ENCODE data around the gene PDCD2L.
"Not testable (repeated sequence)": the region's sequence is repeated elsewhere in the genome, so short reads cannot be mapped to it uniquely, and the experiment has no call there.

The PDCD2L gene

DNA sequence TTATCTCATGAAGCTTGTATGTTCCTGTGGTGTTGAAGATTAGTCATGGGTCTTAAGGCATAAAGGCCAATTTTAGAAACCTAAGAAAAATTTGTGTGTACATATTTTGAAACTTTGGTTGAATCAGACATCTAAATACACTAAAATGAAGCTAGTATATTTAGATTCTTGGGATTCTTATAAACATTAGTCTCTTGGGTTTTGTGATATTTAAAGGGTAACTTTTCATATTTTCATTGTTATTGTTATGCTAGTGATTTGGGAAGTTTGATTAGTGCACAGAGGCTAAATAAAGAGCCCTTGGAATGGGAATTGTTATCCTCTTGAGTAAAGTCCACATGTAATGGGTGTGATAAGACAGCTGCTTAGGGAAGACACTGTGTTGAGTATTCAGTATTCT, 48.5 kb downstream of the PDCD2L start:
- Mint-ChIP-seq H3K27me3 (no peaks in the 10 kb centered on the region), H3K4me3 (no peak overlapping the region), H3K4me1 (ENCODE audit: low read depth) (peaks cover 6% of the 10 kb centered on the region), H3K36me3 (ENCODE audit: low read depth) (peaks cover 98% of the 10 kb centered on the region), H3K9me3 (no peaks in the 10 kb centered on the region), H3K27ac (no peak overlapping the region)
- intact Hi-C loops (cut with micrococcal nuclease) = no loop called here

DNA sequence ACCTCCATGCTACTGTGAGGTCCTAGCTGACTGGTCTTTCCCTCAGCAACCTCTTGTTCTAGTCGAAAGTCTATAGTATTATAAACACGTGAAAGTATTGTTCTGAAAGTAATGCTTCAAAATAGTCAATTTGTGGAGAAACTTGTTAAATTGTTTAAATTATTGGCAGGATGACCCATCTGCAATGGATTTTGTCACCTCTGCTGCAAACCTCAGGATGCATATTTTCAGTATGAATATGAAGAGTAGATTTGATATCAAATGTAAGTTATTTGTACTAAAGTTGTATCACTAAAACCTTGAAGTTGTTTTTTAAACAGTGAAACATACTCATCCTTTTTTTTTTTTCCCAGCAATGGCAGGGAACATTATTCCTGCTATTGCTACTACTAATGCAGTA, 49.9 kb downstream of the PDCD2L start:
- H3K27ac Mint-ChIP-seq = no peak overlapping the region
- peaks cover 6% of the 10 kb centered on the region for H3K4me1 Mint-ChIP-seq (ENCODE audit: low read depth)
- H3K36me3 Mint-ChIP-seq (ENCODE audit: low read depth) = peaks cover 100% of the 10 kb centered on the region
- no peak overlapping the region for H3K4me3 Mint-ChIP-seq
- intact Hi-C loops (cut with micrococcal nuclease) = no loop called here
- no peaks in the 10 kb centered on the region for H3K9me3 Mint-ChIP-seq
- H3K27me3 Mint-ChIP-seq = no peaks in the 10 kb centered on the region

DNA sequence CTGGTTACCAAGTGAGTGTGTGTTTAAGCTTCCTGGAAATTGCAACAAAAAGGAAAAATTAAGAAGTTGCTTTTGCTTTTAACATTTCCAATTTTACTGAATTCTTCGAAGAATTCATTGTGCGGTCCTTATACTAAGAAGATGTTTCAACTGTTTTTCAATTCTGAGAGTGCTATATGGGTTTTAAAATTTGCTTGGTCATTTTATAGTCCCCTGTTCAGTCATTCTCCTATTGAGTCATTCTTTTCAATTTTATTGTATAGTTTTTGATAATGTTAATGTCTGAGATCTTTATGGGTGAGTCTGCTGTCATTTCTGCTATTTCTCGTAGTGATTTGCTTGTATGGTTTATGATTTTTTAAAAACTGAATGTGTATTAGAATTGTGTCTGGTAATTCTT, 50.5 kb downstream of the PDCD2L start:
- Mint-ChIP-seq H3K27me3 (no peaks in the 10 kb centered on the region), H3K27ac (no peak overlapping the region), H3K9me3 (no peaks in the 10 kb centered on the region), H3K36me3 (ENCODE audit: low read depth) (peaks cover 100% of the 10 kb centered on the region), H3K4me3 (no peak overlapping the region), H3K4me1 (ENCODE audit: low read depth) (peaks cover 1% of the 10 kb centered on the region)
- intact Hi-C loops (cut with micrococcal nuclease) = no loop called here

DNA sequence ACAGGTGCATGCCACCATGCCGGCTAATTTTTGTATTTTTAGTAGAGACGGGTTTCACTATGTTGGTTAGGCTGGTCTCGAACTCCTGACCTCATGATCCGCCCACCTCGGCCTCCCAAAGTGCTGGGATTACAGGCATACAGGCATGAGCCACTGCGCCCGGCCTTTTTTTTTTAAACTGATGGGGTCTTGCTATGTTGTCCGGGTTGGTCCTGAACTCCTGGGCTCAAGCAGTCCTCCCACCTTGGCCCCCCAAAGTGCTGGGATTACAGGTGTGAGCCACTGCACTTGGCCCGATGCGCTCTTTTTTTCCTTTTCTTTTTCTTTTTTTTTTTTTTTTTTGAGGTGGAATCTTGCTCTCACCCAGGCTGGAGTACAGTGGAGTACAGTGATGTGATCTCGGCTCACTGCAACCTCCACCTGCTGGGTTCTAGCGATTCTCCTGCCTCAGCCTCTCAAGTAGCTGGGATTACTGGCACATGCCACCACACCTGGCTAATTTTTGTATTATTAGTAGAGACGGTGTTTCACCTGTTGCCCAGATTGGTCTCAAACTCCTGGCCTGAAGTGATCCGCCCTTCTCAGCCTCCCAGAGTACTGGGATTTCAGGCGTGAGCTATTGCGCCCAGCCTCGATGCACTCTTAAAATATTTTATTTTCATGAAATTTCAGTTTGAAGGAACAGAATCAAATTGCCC, 51.7 kb downstream of the PDCD2L start:
- H3K27me3 Mint-ChIP-seq; H3K4me3 Mint-ChIP-seq; intact Hi-C loops (cut with micrococcal nuclease); H3K27ac Mint-ChIP-seq; H3K9me3 Mint-ChIP-seq; H3K4me1 Mint-ChIP-seq (ENCODE audit: low read depth): not testable (repeated sequence)
- peaks cover 100% of the 10 kb centered on the region for H3K36me3 Mint-ChIP-seq (ENCODE audit: low read depth)

DNA sequence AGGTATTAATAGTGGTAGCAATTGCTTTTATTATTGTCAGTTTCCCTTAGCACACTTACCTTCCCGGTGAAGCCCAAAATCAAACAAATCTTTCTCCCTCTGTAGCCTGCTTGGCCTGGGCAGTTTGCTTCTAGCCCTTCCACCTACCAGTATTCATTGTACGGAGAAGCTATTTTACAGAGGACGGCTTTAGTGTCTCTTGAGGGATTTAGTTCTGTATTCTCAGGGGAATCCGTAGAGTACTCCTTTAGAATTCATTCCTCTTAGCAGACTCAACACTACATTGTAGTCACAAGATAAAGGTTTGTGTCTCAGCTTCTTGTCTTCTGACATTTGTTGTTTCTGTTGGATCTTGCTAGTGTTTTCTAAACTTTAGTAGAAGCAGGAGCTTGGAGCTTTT, 53.2 kb downstream of the PDCD2L start:
- H3K27me3 Mint-ChIP-seq = no peaks in the 10 kb centered on the region
- H3K27ac Mint-ChIP-seq = no peak overlapping the region
- H3K4me3 Mint-ChIP-seq = no peak overlapping the region
- H3K4me1 Mint-ChIP-seq (ENCODE audit: low read depth) = peaks cover 7% of the 10 kb centered on the region
- no peaks in the 10 kb centered on the region for H3K9me3 Mint-ChIP-seq
- peaks cover 100% of the 10 kb centered on the region for H3K36me3 Mint-ChIP-seq (ENCODE audit: low read depth)
- intact Hi-C loops (cut with micrococcal nuclease) = no loop called here

DNA sequence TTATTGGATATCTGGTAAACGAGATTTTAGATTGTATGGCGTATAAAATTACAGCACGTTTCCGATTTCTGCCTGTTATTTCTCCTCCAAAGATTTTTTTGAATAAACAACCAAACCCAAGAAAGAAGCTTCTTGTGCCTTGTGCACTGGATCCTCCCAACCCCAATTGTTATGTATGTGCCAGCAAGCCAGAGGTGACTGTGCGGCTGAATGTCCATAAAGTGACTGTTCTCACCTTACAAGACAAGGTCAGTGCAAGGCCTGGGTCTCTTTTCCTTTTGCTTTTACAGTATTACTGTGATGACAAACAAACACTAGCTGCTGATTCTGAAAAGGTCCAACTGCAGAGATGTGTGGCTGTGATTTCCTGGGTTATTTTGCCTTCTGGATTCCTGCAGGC, 54.5 kb downstream of the PDCD2L start:
- H3K27me3 Mint-ChIP-seq = no peaks in the 10 kb centered on the region
- H3K4me3 Mint-ChIP-seq = no peak overlapping the region
- intact Hi-C loops (cut with micrococcal nuclease) = no loop called here
- no peaks in the 10 kb centered on the region for H3K9me3 Mint-ChIP-seq
- no peak overlapping the region for H3K27ac Mint-ChIP-seq
- peaks cover 7% of the 10 kb centered on the region for H3K4me1 Mint-ChIP-seq (ENCODE audit: low read depth)
- H3K36me3 Mint-ChIP-seq (ENCODE audit: low read depth) = peaks cover 100% of the 10 kb centered on the region

DNA sequence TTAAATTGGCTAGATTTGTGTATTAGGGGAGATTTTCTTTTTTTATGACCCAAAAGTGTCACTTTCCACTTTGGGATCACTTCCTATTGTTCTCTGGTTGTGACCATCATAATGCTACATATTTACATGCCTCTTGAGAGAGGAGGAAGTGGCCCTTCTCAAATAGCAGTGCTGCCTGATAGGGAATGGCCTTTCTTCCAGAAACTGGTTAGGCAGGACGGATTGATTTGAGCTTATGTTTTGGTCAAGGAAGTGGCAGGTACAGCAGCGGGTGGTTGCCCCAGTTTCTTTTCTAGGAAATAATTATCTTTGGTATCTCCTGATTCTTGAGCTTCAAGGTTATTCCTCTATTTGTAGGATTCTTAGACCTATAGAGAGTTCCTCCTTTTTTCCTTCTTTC, 55.4 kb downstream of the PDCD2L start:
- H3K27me3 Mint-ChIP-seq = no peaks in the 10 kb centered on the region
- intact Hi-C loops (cut with micrococcal nuclease) = no loop called here
- H3K4me1 Mint-ChIP-seq (ENCODE audit: low read depth) = peaks cover 7% of the 10 kb centered on the region
- no peak overlapping the region for H3K27ac Mint-ChIP-seq
- peaks cover 100% of the 10 kb centered on the region for H3K36me3 Mint-ChIP-seq (ENCODE audit: low read depth)
- H3K9me3 Mint-ChIP-seq = no peaks in the 10 kb centered on the region
- H3K4me3 Mint-ChIP-seq = no peak overlapping the region

DNA sequence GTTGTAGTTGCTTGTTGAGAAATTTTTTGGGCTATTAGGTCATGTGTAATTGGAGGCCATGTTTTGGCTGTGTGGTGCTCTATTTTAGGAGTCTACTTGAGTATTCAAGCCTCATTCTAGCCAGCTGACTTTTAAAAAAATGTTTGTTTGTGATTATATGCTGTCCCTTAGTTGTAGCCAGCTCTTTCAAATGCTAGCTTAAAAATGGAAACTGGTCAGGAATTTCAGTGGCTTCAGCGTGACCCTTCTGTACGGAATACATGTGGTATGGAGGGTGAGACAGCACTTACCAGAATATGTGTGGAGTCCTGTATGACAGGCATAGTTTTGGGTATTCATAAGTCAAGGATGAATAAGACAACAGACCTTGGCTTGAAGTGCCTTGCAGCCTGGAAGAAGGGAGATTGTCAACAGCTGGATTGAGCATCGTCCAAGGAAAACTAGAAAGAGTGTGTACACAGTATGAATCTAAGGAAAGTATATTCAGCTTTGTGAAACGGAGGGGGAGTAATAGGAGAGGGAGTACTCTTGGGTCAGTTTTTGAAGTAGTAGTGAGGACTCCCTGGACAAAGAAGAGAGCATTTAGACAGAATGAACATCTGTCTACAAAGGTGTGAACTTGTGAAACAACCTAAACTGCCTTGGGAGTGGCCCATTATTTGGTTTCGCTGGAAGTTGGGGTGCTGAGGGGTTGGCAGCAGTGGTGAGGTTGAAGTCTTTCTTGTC, 57.3 kb downstream of the PDCD2L start:
- H3K4me3 Mint-ChIP-seq = no peak overlapping the region
- H3K27me3 Mint-ChIP-seq = no peaks in the 10 kb centered on the region
- no peaks in the 10 kb centered on the region for H3K9me3 Mint-ChIP-seq
- H3K4me1 Mint-ChIP-seq (ENCODE audit: low read depth) = peaks cover 7% of the 10 kb centered on the region
- intact Hi-C loops (cut with micrococcal nuclease) = no loop called here
- H3K36me3 Mint-ChIP-seq (ENCODE audit: low read depth) = peaks cover 100% of the 10 kb centered on the region
- H3K27ac Mint-ChIP-seq = no peak overlapping the region

DNA sequence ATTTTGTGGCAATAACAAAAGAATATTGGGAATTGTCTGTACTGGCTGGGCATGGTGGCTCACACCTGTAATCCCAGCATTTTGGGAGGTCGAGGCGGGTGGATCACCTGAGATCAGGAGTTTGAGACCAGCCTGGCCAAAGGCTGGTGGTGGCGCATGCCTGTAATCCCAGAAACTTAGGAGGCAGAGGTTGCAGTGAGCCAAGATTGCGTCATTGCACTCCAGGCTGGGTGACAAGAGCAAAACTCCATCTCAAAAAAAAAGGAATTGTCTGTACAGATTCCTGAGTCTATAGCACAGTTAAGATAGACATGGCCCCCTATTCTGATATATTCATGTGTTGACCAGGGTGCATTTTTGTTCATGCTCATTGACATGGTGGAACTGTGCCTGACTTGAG, 60.6 kb downstream of the PDCD2L start:
- H3K4me3 Mint-ChIP-seq; H3K27ac Mint-ChIP-seq; H3K9me3 Mint-ChIP-seq; H3K27me3 Mint-ChIP-seq; intact Hi-C loops (cut with micrococcal nuclease); H3K4me1 Mint-ChIP-seq (ENCODE audit: low read depth): not testable (repeated sequence)
- H3K36me3 Mint-ChIP-seq (ENCODE audit: low read depth) = peaks cover 99% of the 10 kb centered on the region

DNA sequence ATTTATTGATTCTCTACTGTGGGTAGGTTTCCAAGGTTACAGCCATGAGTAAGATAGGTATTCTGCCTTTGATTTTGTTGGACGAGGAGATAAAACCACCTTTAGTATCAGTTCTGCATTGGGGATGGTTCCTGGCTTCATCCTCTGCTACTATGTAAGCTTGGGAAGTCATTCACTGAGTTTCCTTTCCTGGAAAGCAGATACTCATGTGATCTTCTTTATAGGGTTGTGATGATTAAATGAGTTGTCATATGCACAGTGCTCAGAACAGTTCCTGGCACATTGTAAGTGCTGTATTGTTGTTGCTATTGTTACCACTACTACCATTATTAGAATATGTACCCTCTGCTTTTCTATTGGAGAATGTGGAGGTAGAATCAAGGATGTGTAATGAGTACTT, 64.2 kb downstream of the PDCD2L start:
- no peak overlapping the region for H3K4me3 Mint-ChIP-seq
- H3K27me3 Mint-ChIP-seq = no peaks in the 10 kb centered on the region
- H3K27ac Mint-ChIP-seq = no peak overlapping the region
- intact Hi-C loops (cut with micrococcal nuclease) = no loop called here
- H3K9me3 Mint-ChIP-seq = no peaks in the 10 kb centered on the region
- no peaks in the 10 kb centered on the region for H3K4me1 Mint-ChIP-seq (ENCODE audit: low read depth)
- peaks cover 99% of the 10 kb centered on the region for H3K36me3 Mint-ChIP-seq (ENCODE audit: low read depth)

DNA sequence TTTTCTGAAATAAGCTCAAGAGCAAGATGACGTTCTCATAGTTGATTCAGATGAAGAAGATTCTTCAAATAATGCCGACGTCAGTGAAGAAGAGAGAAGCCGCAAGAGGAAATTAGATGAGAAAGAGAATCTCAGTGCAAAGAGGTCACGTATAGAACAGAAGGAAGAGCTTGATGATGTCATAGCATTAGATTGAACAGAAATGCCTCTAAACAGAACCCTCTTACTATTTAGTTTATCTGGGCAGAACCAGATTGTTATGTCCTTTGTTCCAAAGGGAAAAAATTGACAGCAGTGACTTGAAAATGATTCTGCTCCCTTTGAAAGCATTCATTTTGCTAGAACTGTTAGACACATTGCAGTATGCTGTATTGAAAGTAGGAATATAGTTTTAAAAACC, 64.8 kb downstream of the PDCD2L start:
- H3K27me3 Mint-ChIP-seq; H3K4me3 Mint-ChIP-seq; intact Hi-C loops (cut with micrococcal nuclease); H3K4me1 Mint-ChIP-seq (ENCODE audit: low read depth); H3K9me3 Mint-ChIP-seq; H3K27ac Mint-ChIP-seq: not testable (repeated sequence)
- peaks cover 95% of the 10 kb centered on the region for H3K36me3 Mint-ChIP-seq (ENCODE audit: low read depth)

DNA sequence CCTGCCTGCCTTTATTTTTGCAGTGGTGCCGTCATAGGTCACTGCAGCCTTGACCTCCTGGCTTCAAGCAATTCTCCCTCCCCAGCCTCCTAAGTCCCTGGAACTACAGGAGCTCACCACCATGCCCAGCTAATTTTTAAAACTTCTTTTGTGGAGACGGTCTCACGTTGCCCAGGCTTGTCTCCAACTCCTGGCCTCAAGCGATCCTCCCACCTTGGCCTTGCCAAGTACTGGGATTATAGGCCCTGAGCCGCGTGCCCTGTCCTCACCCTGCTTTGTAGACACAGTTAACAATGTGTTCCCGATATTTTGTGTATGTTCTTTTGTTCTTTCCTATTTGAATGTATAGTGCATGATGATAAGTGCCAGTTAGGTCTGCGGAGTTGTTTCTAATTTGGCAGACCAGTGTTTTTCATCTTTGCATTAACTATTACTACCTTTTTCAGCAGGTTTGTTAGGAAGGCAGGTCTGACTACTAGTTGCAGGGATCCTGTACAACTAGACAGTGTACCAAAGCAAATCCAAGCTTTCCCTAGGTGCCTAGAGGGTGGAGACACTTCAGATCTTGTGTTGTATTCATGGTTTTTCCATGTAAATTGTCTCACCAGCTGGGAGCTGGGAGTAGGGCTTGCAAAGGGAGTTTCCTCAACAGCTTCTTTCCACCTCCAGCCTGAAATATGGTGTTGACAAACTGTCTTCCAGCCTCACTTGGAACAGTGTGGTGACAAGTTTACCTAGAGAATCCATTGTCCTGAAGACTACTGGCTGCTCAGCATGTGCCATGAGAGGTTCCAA, 67.9 kb downstream of the PDCD2L start:
- Mint-ChIP-seq H3K4me3 (no peak overlapping the region), H3K36me3 (ENCODE audit: low read depth) (peaks cover 65% of the 10 kb centered on the region), H3K27ac (no peak overlapping the region), H3K4me1 (ENCODE audit: low read depth) (peaks cover 17% of the 10 kb centered on the region), H3K9me3 (no peaks in the 10 kb centered on the region), H3K27me3 (peaks cover 2% of the 10 kb centered on the region)
- intact Hi-C loops (cut with micrococcal nuclease) = no loop called here

DNA sequence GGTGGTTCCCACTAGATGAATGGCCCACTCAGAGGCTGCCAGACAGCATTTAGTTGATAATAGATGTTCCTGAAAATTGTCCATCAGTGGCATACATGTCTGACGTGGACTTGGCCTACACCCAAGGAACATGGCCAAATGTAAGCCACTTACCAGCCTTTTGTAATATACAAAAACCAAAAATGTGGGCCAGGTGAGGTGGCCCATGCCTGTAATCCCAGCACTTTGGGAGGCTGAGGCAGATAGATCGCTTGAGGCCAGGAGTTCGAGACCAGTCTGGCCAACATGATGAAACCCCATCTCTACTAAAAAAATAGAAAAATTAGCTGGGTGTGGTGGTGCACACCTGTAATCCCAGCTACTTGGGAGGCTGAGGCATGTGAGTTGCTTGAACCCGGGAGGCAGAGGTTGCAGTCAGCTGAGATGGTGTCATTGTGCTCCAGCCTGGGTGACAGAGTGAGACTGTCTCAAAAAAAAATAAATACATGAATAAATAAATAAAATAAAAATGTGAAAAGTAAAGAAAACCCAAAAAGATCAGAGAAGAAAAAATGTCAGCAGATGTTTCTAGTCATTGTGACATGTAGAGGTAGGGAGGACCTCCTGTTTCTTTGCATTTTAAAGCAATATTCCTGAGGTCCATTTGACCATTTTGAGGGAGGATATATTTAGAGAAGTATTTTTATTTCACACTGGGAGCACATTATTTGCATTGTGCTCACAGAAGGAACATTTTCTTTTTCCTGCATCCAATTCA, 70.2 kb downstream of the PDCD2L start:
- peaks cover 17% of the 10 kb centered on the region for H3K4me1 Mint-ChIP-seq (ENCODE audit: low read depth)
- H3K9me3 Mint-ChIP-seq = no peaks in the 10 kb centered on the region
- H3K27ac Mint-ChIP-seq = no peak overlapping the region
- H3K27me3 Mint-ChIP-seq = peaks cover 21% of the 10 kb centered on the region
- no peak overlapping the region for H3K4me3 Mint-ChIP-seq
- intact Hi-C loops (cut with micrococcal nuclease) = no loop called here
- peaks cover 43% of the 10 kb centered on the region for H3K36me3 Mint-ChIP-seq (ENCODE audit: low read depth)

Measured in dendritic cell treated with granulocyte-macrophage colony-stimulating factor and Interleukin-4, amounts not matched to agents 40 ng/mL and 50 ng/mL, for 4 days (primary cell).